Mucosa of stomach (tissue), 1 donor: ENCODE results near the gene ERBIN.

ENCODE experiments used
- H3K27me3 ChIP-seq: one replicate; pipeline ENCODE4 v1.7.0; 2013; ENCODE audit warnings: mild to moderate bottlenecking, low read length; ENCODE audit not compliant: control insufficient read depth, insufficient read depth
- H3K36me3 ChIP-seq: one replicate; pipeline ENCODE4 v1.7.0; 2013; ENCODE audit warnings: low read length; ENCODE audit not compliant: control insufficient read depth, insufficient read depth
- H3K4me1 ChIP-seq: one replicate; pipeline ENCODE4 v1.7.0; 2013; ENCODE audit warnings: mild to moderate bottlenecking, low read length; ENCODE audit not compliant: control insufficient read depth, insufficient read depth
- H3K4me3 ChIP-seq: one replicate; pipeline ENCODE4 v1.7.0; 2013; ENCODE audit warnings: low read length
- H3K9ac ChIP-seq: one replicate; pipeline ENCODE4 v1.7.0; 2013; ENCODE audit warnings: mild to moderate bottlenecking, low read length, moderate library complexity
- H3K9me3 ChIP-seq: one replicate; pipeline ENCODE4 v1.7.0; 2013; ENCODE audit warnings: mild to moderate bottlenecking, low read length, moderate library complexity; ENCODE audit not compliant: control insufficient read depth
- donor health status: Pancreatic carcinoma.

The ERBIN gene

DNA sequence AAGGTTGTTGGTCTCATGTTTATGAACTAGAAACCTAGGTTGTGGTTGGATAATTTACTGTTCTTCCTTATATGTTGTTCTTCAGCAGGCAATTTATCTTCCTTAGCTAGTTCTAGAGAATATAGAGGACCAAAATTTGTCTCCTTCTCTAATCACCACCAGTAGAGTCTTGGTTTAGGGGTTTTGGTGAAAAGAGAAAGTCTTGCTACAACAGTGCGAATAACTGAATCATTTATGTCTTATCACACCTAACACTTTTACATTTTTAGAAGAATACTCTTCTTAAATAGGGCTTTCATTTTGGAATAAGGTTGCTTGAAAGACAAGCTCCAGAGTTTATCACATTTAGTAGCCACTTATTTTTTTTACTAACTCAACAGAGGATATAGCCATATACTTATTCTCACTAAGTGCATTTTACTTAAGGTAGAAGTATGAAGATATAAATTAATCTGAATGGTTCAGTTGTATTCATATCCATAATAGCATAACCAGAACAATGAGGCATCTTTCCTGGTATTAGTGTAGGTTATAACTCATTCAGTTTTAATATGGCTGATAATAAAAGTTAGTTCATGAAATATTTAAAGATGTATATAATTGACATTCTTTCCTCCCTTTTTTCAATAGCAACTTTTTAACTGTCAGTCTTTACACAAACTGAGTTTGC is 67.9 kb downstream of the ERBIN start:
- Histone ChIP-seq H3K27me3 (no peaks in the 10 kb centered on the region), H3K4me3 (no peak overlapping the region), H3K9ac (no peak overlapping the region), H3K9me3 (no peaks in the 10 kb centered on the region), H3K4me1 (no peaks in the 10 kb centered on the region), H3K36me3 (no peaks in the 10 kb centered on the region)

DNA sequence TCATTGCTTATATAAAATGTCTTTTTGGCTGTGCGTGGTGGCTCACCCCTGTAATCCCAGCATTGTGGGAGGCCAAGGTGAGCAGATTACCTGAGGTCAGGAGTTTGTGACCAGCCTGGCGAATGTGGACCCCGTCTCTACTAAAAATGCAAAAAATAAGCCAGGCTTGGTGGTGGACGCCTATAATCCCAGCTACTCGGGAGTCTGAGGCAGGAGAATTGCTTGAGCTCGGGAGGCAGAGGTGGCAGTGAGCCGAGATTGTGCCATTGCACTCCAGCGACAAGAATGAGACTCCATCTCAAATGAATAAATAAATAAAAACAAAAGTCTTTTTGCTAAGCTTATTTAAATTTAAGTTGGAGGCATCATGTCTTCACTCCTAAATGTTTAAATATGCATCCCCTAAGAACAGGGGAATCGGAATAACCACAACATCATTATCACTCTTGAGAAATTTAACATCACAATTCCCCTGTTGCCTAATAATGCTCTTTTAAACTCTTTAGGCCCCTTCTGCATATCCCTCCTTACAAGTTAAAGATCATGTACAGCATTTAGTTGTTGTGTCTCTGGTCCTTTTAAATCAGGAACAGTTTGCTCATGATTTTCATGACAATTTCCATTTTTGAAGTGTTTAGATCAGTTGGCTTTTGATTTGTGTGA is 72.8 kb downstream of the ERBIN start:
- no peak overlapping the region for H3K9ac ChIP-seq
- no peaks in the 10 kb centered on the region for H3K36me3 ChIP-seq
- H3K9me3 ChIP-seq = no peaks in the 10 kb centered on the region

GRCh38 chr5:66001952-66002351 is 75.6 kb downstream of the ERBIN start:
- Histone ChIP-seq H3K9me3 (no peaks in the 10 kb centered on the region), H3K4me1 (no peaks in the 10 kb centered on the region), H3K27me3 (no peaks in the 10 kb centered on the region), H3K36me3 (peaks cover 6% of the 10 kb centered on the region), H3K4me3 (no peak overlapping the region), H3K9ac (no peak overlapping the region)

More for the DNA sequence above, 72.8 kb downstream of the ERBIN start:
- Histone ChIP-seq H3K4me3 (no peak overlapping the region), H3K4me1 (no peaks in the 10 kb centered on the region), H3K27me3 (no peaks in the 10 kb centered on the region)

DNA sequence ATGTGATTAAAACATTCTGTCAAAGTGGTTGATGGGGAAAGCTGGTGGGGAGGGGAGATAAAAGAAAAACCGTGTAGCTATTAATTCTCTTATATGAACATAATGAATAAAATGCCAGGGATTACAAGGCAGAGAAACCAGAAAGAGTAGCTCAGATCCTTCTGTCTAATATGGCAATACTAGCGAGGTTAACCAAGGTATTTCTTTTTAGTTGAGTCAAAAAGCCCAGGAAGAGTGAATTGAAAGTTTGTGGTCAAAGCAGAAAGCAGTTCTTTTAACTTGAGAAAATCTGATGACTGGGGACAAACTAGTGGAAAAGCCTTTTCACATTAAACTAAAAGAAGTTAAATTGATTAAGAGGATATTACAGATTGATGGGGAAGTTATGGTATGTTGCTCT is 76.0 kb downstream of the ERBIN start:
- H3K9me3 ChIP-seq = no peaks in the 10 kb centered on the region
- peaks cover 6% of the 10 kb centered on the region for H3K36me3 ChIP-seq
- no peaks in the 10 kb centered on the region for H3K27me3 ChIP-seq
- H3K9ac ChIP-seq = no peak overlapping the region
- no peaks in the 10 kb centered on the region for H3K4me1 ChIP-seq
- H3K4me3 ChIP-seq = no peak overlapping the region

GRCh38 chr5:66004216-66004615 is 77.8 kb downstream of the ERBIN start:
- peaks cover 6% of the 10 kb centered on the region for H3K36me3 ChIP-seq
- no peak overlapping the region for H3K4me3 ChIP-seq
- H3K9ac ChIP-seq = no peak overlapping the region
- H3K27me3 ChIP-seq = no peaks in the 10 kb centered on the region
- H3K4me1 ChIP-seq = no peaks in the 10 kb centered on the region
- H3K9me3 ChIP-seq = no peaks in the 10 kb centered on the region

DNA sequence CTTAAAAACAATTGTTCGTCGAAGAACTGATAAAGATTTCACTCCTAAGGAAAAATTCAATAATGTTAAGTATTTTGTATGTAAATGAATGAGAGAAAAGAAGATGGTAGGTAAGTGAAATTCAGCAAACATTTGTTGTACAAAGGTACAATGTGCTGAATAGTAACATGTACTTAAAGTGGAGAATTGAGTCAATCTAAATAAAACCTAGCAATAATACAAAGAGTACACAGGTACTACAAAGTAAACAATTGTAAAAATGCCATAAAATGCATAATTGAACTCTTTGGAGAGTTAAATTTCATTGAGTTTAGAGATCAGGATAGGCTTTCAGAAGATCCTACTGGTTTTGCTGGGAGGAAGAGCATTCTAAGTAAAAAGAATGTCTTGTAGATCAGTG is 82.9 kb downstream of the ERBIN start:
- no peak overlapping the region for H3K4me3 ChIP-seq
- H3K9me3 ChIP-seq = no peaks in the 10 kb centered on the region
- H3K36me3 ChIP-seq = peaks cover 6% of the 10 kb centered on the region
- H3K9ac ChIP-seq = no peak overlapping the region
- no peaks in the 10 kb centered on the region for H3K4me1 ChIP-seq
- no peaks in the 10 kb centered on the region for H3K27me3 ChIP-seq

- no peaks in the 10 kb centered on the region for H3K4me1 ChIP-seq
- no peaks in the 10 kb centered on the region for H3K9me3 ChIP-seq
- H3K36me3 ChIP-seq = no peaks in the 10 kb centered on the region
- H3K27me3 ChIP-seq = no peaks in the 10 kb centered on the region
- H3K9ac ChIP-seq = no peak overlapping the region
- H3K4me3 ChIP-seq = no peak overlapping the region
Observed at GRCh38 chr5:66010476-66010875, 84.1 kb downstream of the ERBIN start.

- Histone ChIP-seq H3K9ac (no peak overlapping the region), H3K9me3 (no peaks in the 10 kb centered on the region), H3K27me3 (no peaks in the 10 kb centered on the region), H3K4me1 (no peaks in the 10 kb centered on the region), H3K36me3 (no peaks in the 10 kb centered on the region), H3K4me3 (no peak overlapping the region)
Observed at GRCh38 chr5:66012271-66012670, 85.9 kb downstream of the ERBIN start.

GRCh38 chr5:66013397-66013796 is 87.0 kb downstream of the ERBIN start:
- H3K4me3 ChIP-seq = no peak overlapping the region
- H3K27me3 ChIP-seq = no peaks in the 10 kb centered on the region
- no peaks in the 10 kb centered on the region for H3K9me3 ChIP-seq
- no peaks in the 10 kb centered on the region for H3K36me3 ChIP-seq
- no peaks in the 10 kb centered on the region for H3K4me1 ChIP-seq
- H3K9ac ChIP-seq = no peak overlapping the region

GRCh38 chr5:66013906-66014305 is 87.5 kb downstream of the ERBIN start:
- H3K27me3 ChIP-seq = no peaks in the 10 kb centered on the region
- H3K36me3 ChIP-seq = no peaks in the 10 kb centered on the region
- no peaks in the 10 kb centered on the region for H3K9me3 ChIP-seq
- H3K4me1 ChIP-seq = no peaks in the 10 kb centered on the region
- H3K4me3 ChIP-seq = no peak overlapping the region
- no peak overlapping the region for H3K9ac ChIP-seq

DNA sequence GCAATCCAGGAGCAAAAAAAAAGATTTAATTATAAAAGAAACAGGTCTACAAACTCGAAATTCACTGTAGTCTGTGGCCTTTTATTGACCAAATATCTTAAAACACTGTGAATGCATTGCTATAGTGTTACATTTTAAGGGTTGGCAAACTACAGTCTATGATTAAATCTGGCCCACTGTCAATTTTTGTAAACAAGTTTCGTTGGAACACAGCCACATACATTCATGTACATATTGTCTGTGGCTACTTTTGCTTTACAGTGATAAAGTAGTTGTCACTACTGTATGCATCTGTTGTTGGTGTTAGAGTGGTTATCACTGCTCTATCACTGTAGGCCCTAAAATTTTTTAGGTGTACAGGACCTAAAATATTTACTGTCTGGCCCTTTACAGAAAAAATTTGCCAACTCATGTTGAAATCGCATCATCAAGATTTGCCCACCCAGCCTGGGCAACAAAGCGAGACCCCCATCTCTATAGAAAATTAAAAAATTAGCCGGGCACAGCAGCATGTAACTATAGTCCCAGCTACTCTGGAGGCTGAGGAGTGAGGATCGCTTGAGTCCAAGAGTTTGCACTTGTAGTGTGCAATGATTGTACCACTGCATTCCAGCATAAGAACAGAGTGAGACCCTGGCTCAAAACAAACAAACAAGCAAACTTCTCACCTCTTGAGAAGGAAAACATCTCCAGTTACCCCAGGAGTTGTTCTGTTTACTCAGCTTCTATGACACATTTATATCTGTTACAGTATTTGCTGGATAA is 89.0 kb downstream of the ERBIN start:
- H3K9ac ChIP-seq = no peak overlapping the region
- H3K4me3 ChIP-seq = no peak overlapping the region
- H3K36me3 ChIP-seq = no peaks in the 10 kb centered on the region
- no peaks in the 10 kb centered on the region for H3K9me3 ChIP-seq
- H3K4me1 ChIP-seq = no peaks in the 10 kb centered on the region
- no peaks in the 10 kb centered on the region for H3K27me3 ChIP-seq

GRCh38 chr5:66021585-66021984 is 95.2 kb downstream of the ERBIN start:
- no peaks in the 10 kb centered on the region for H3K27me3 ChIP-seq
- H3K36me3 ChIP-seq = no peaks in the 10 kb centered on the region
- no peaks in the 10 kb centered on the region for H3K9me3 ChIP-seq
- no peak overlapping the region for H3K9ac ChIP-seq
- H3K4me3 ChIP-seq = no peak overlapping the region
- H3K4me1 ChIP-seq = no peaks in the 10 kb centered on the region
